GM10266 (cell line): ENCODE measurements around the gene RNASE12.
"Not testable (repeated sequence)": the region's sequence is repeated elsewhere in the genome, so short reads cannot be mapped to it uniquely, and the experiment has no call there.

Source experiments
- DNase-seq: peaks from one replicate; pipeline ENCODE4 v3.0.0; 2012; ENCODE audit errors: extremely low spot score
- TF ChIP-seq, protein P1 (sequence below): IDR thresholded peaks from 2 replicates; pipeline ENCODE4 v1.5.1; 2012; ENCODE audit warnings: mild to moderate bottlenecking, low read depth; ENCODE audit not compliant: control insufficient read depth, insufficient read depth; ENCODE audit errors: missing control alignments

Gene RNASE12

DNA sequence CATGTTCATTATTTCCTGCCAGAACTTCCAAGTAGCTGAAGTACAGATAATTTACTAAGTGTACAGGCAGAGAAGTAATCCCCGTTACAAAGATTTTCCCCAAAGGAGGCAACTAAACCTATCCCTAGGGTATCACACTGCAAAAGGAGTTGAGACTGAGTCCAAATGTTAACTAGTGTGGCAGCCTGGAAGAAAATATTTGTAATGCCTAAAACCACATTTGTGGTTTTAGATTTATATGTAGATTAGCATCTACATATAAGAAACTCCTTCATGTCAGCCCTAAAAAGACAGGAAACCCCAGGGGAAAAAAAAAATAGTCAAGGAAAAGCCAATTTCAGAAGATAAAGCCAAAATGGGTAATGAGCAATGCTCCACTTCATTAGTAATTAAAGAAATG, 1.4 kb upstream of the RNASE12 start:
- TF ChIP-seq, protein P1, sequence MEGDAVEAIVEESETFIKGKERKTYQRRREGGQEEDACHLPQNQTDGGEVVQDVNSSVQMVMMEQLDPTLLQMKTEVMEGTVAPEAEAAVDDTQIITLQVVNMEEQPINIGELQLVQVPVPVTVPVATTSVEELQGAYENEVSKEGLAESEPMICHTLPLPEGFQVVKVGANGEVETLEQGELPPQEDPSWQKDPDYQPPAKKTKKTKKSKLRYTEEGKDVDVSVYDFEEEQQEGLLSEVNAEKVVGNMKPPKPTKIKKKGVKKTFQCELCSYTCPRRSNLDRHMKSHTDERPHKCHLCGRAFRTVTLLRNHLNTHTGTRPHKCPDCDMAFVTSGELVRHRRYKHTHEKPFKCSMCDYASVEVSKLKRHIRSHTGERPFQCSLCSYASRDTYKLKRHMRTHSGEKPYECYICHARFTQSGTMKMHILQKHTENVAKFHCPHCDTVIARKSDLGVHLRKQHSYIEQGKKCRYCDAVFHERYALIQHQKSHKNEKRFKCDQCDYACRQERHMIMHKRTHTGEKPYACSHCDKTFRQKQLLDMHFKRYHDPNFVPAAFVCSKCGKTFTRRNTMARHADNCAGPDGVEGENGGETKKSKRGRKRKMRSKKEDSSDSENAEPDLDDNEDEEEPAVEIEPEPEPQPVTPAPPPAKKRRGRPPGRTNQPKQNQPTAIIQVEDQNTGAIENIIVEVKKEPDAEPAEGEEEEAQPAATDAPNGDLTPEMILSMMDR: no peak
- no peak for DNase-seq

DNA sequence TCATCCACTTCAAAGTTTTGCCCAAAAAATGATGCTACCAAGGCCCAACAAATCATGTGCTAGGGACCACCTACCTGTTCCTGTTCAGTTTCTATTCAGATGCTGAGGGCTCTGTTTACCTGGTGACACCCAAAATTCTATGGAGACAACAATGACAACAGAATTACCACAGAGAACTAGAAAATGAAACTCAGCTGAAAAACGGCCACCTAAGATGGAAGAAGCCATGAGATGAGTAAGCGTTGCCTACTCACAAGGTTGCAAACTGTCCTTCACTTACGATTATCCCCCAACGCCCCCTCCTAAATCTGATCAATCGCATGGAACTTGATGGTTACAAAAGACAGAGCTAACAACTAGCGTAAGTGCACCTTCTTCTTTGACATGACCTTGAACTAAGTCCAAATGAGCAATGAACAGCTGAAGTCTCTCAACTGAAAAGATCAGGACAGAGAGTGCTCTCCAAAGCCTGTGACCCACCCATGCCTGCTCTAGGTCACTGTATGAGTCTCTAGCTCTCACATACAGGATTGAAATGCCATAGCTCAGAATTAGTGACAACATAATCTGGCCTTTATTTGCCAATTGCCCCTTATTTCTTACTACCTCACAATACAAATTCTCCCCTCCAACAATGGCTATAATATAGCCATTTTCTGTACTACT, 3.6 kb downstream of the RNASE12 start, which contains the start of gene RNASE11:
Gene RNASE11 (minus strand): TSS at position 513 of the 666 bp plus-strand sequence.
- TF ChIP-seq, protein P1: no peak
- DNase-seq: no peak

DNA sequence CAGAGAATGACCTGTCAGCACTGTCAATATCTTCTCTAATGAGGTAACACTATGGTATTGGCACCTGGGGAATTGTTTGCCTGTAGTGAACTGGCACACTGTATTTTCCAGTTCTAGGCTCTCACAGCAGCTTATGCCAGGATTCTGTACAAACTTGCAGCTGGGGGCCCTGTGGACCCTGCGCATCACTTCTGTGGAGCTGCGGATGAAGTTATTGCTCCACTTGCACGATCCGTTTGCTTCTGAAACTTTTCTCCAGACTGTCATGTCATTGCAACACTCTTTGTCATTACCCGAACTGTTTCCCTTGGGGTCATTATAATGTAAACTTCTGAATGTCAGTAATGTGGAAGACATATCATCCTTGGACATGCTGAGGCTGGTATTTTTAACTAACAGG, 7.3 kb downstream of the RNASE12 start:
- TF ChIP-seq, protein P1: no peak
- DNase-seq: no peak

DNA sequence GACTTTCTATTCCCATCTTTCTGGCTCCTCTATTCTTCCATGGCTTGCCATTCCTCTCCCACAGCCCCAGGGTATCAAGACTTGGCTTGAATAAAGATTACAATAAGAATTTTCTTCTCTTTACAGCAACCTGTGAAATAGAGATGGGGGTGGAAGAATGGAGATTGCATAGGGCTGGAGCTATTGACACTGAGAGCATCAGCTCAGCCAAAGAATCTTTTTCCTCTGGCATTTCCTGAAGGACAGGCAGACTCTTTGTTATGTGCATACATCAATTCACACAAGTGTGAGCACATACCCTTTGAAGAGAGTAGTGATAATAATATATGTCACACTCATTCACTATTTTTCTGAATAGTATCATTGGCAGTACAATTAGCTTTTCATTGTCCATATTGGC, 8.0 kb downstream of the RNASE12 start:
- DNase-seq: no peak
- TF ChIP-seq, protein P1: no peak

DNA sequence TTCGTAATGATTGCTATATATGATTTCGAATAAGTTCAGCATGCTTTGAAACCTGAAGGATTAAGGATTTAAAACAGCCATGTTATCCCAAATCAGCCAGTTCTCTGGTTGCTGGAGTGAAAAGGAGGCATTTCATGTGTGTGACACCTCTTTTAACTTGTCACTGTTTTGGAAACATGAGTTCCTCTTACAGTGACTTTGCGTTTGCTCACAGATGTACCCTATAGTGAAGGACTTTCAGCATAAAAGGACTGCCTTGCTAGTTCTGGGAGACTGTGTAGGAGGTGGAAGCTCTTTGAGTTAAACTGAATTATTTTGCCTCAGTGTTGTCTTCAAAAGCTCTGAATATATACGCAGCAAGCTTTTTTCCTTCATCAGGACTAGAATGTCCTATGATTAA, 10.9 kb downstream of the RNASE12 start:
- DNase-seq: no peak
- TF ChIP-seq, protein P1: no peak

DNA sequence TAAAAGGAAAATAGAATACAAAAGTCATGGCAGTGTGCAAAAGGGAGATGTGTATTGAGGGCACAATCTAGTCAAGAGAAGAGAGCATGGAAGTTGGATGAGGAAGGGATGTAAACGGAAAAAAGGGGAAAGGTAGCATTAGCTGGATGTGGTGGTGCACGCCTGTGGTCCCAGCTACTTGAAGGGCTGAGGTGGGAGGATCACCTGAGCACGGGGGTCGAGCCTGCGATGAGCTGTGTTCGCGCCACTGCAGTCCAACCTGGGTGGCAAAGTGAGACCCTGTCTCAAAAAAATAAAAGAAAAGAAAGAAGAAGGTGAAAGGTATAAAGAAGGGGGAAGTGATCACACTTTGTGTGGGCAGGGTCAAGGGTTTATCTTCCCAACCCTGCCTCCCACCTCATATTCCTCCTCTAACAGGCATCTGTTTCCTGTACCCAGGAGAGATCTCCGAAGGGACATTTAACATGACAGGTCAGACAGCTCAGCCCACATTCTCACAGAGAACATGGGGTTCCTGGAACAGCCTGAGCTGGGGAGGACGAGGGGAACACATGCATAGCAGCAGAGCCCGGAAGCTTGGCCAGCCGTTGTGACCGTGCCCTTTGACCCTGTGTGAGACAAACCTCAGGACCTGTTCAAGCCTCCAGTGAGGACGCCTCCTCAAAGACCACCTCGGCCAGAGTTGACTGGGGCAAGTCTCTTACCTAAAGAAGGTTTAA, 12.2 kb downstream of the RNASE12 start:
- no peak for DNase-seq
- TF ChIP-seq, protein P1: no peak

DNA sequence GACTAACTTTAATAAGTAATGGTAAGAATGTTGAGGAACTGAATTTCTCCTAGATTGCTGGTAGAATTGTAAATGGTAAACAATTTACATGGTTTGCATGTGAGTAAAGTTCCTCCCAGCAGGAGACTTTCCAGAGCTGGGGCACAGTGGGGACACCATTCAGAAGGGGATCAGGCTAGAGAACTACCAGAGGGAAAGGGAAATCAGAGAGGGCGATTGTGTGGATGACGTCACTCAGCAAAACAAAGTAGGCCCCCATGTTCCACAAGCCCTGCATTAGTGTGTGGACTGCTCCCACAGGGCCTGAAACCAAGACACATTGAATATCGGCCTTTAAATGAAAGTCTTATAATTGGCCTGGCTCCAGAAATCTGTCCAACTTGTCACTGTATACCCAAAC, 12.9 kb downstream of the RNASE12 start:
- TF ChIP-seq, protein P1: no peak
- DNase-seq: no peak

DNA sequence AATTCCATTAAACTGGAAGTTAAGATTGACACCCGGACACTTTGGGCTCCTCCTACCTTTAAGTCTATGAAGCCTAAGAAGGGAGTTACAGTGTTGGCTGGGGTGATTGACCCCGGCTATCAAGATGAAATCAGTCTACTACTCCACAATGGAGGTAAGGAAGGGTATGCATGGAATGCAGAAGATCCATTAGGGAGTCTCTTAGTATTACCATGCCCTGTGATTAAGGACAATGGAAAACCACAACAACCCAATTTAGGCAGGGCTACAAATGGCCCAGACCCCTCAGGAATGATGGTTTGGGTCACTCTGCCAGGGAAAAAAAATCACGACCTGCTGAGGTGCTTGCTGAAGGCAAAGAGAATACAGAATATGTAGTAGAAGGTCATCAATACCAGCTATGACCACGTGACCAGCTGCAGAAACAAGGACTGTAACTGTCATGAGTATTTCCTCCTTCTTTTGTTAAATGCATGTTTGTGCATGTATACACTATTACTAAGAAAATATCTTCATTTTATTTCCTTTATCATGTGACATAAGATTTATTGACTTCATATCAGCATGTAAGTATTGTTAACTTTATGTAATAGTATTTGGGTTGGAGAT, 18.7 kb downstream of the RNASE12 start:
- DNase-seq: not testable (repeated sequence)

DNA sequence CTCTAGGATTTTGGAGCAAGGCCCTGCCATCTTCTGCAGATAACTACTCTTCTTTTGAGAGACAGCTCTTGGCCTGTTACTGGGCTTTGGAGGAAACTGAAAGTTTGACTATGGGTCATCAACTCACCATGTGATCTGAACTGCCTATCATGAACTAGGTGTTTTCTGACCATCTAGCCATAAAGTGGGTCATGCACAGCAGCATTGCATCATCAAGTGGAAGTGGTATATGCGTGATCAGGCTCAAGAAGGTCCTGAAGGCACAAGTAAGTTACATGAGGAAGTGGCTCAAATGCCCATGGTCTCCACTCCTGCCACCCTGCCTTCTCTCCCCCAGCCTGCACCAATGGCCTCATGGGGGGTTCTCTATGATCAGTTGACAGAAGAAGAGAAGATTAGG, 20.5 kb downstream of the RNASE12 start:
- DNase-seq: not testable (repeated sequence)

DNA sequence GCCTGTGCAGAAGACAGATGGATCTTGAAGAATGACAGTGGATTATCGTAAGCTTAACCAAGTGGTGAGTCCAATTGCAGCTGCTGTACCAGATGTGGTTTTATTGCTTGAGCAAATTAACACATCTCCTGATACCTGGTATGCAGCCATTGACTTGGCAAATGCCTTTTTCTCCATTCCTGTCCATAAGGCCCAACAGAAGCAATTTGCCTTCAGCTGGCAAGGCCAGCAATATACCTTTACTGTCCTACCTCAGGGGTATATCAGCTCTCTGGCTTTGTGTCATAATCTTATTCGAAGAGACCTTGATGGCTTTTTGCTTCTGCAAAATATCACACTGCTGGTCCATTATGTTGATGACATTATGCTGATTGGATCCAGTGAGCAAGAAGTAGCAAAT, 21.3 kb downstream of the RNASE12 start:
- DNase-seq: not testable (repeated sequence)
